MG63 (cell line): ENCODE results near the gene LLGL1. TPM values are rescaled to one million over a fixed set of nuclear protein-coding genes. Genes with fewer than 3 reads are reported as not detected.

Source experiments
- DNase-seq: peaks from one replicate; pipeline ENCODE4 v3.0.0-alpha.2; 2020
- H3K27me3 ChIP-seq: fragments of 250-450 bp; sonication (Bioruptor Pico); 2 replicates; pipeline ENCODE4 v1.5.1; 2020; ENCODE audit warnings: mild to moderate bottlenecking, moderate library complexity
- H3K36me3 ChIP-seq: fragments of 250-450 bp; sonication (Bioruptor Pico); 2 replicates; pipeline ENCODE4 v1.5.1; 2020; ENCODE audit warnings: mild to moderate bottlenecking, moderate library complexity
- H3K4me3 ChIP-seq: fragments of 250-450 bp; sonication (Bioruptor Pico); 2 replicates; pipeline ENCODE4 v1.5.1; 2020; ENCODE audit warnings: mild to moderate bottlenecking, moderate library complexity
- H3K9me3 ChIP-seq: fragments of 250-450 bp; sonication (Bioruptor Pico); 2 replicates; pipeline ENCODE4 v1.5.1; 2020; ENCODE audit warnings: mild to moderate bottlenecking, moderate library complexity
- total RNA-seq: library from RNA; depleted of rRNA; stranded (reverse); fragments of >200 nt; shearing (Covaris generic); gene quantifications from 2 replicates; pipeline ENCODE4 v1.2.3, GENCODE V29; 2014; ENCODE audit warnings: low replicate concordance

Gene LLGL1
- total RNA-seq, 1 experiment from 2014 or later = 14.4 TPM

- H3K27me3 ChIP-seq = no peaks in the 10 kb centered on the region
- no peaks in the 10 kb centered on the region for H3K9me3 ChIP-seq
- H3K36me3 ChIP-seq = no peaks in the 10 kb centered on the region
- no peak overlapping the region for H3K4me3 ChIP-seq
- no peak for DNase-seq
Measured at GRCh38 chr17:18236494-18236893, 11.1 kb downstream of the LLGL1 start.

GRCh38 chr17:18237461-18237860, 12.0 kb downstream of the LLGL1 start:
- DNase-seq = no peak
- no peaks in the 10 kb centered on the region for H3K9me3 ChIP-seq
- no peaks in the 10 kb centered on the region for H3K27me3 ChIP-seq
- no peaks in the 10 kb centered on the region for H3K36me3 ChIP-seq
- H3K4me3 ChIP-seq = no peak overlapping the region

- DNase-seq = no peak
- no peaks in the 10 kb centered on the region for H3K27me3 ChIP-seq
- H3K36me3 ChIP-seq = no peaks in the 10 kb centered on the region
- no peaks in the 10 kb centered on the region for H3K9me3 ChIP-seq
- H3K4me3 ChIP-seq = no peak overlapping the region
Measured at GRCh38 chr17:18238299-18238698, 12.9 kb downstream of the LLGL1 start.

- DNase-seq = no peak
- Histone ChIP-seq H3K9me3 (no peaks in the 10 kb centered on the region), H3K36me3 (peaks cover 4% of the 10 kb centered on the region; the same call in 1 of the 2 replicates), H3K27me3 (no peaks in the 10 kb centered on the region), H3K4me3 (no peak overlapping the region)
Measured at GRCh38 chr17:18240449-18240848, 15.0 kb downstream of the LLGL1 start.

GRCh38 chr17:18241229-18241871, 15.9 kb downstream of the LLGL1 start:
- H3K27me3 ChIP-seq = no peaks in the 10 kb centered on the region
- no peaks in the 10 kb centered on the region for H3K9me3 ChIP-seq
- no peak overlapping the region for H3K4me3 ChIP-seq
- no peak for DNase-seq
- H3K36me3 ChIP-seq = peaks cover 4% of the 10 kb centered on the region; the same call in 1 of the 2 replicates

GRCh38 chr17:18245038-18245776, 19.8 kb downstream of the LLGL1 start:
- no peak for DNase-seq
- Histone ChIP-seq H3K9me3 (no peaks in the 10 kb centered on the region), H3K27me3 (no peaks in the 10 kb centered on the region), H3K4me3 (no peak overlapping the region), H3K36me3 (peaks cover 10% of the 10 kb centered on the region)

- Histone ChIP-seq H3K9me3 (no peaks in the 10 kb centered on the region), H3K27me3 (no peaks in the 10 kb centered on the region), H3K36me3 (peaks cover 10% of the 10 kb centered on the region), H3K4me3 (no peak overlapping the region)
- DNase-seq = no peak
Measured at GRCh38 chr17:18246109-18246725, 20.8 kb downstream of the LLGL1 start.

- Histone ChIP-seq H3K4me3 (no peak overlapping the region), H3K36me3 (peaks cover 10% of the 10 kb centered on the region), H3K27me3 (no peaks in the 10 kb centered on the region), H3K9me3 (no peaks in the 10 kb centered on the region)
- no peak for DNase-seq
Measured at GRCh38 chr17:18246880-18247612, 21.6 kb downstream of the LLGL1 start.

- Histone ChIP-seq H3K4me3 (no peak overlapping the region), H3K36me3 (peaks cover 12% of the 10 kb centered on the region), H3K27me3 (no peaks in the 10 kb centered on the region), H3K9me3 (no peaks in the 10 kb centered on the region)
- DNase-seq = no peak
Measured at GRCh38 chr17:18247613-18248001, 22.2 kb downstream of the LLGL1 start.

GRCh38 chr17:18248300-18248731, 22.9 kb downstream of the LLGL1 start:
- peak; percentile 44 for DNase-seq
- H3K36me3 ChIP-seq = peaks cover 12% of the 10 kb centered on the region
- no peak overlapping the region for H3K4me3 ChIP-seq
- H3K9me3 ChIP-seq = no peaks in the 10 kb centered on the region
- no peaks in the 10 kb centered on the region for H3K27me3 ChIP-seq

GRCh38 chr17:18248811-18249210, 23.4 kb downstream of the LLGL1 start:
- Histone ChIP-seq H3K36me3 (peaks cover 12% of the 10 kb centered on the region), H3K27me3 (no peaks in the 10 kb centered on the region), H3K4me3 (no peak overlapping the region), H3K9me3 (no peaks in the 10 kb centered on the region)
- no peak for DNase-seq

- Histone ChIP-seq H3K4me3 (no peak overlapping the region), H3K36me3 (peaks cover 8% of the 10 kb centered on the region), H3K27me3 (no peaks in the 10 kb centered on the region), H3K9me3 (no peaks in the 10 kb centered on the region)
- no peak for DNase-seq
Measured at GRCh38 chr17:18250259-18250658, 24.8 kb downstream of the LLGL1 start.

- Histone ChIP-seq H3K9me3 (no peaks in the 10 kb centered on the region), H3K4me3 (no peak overlapping the region), H3K36me3 (peaks cover 9% of the 10 kb centered on the region), H3K27me3 (no peaks in the 10 kb centered on the region)
- DNase-seq = no peak
Measured at GRCh38 chr17:18250708-18251107, 25.3 kb downstream of the LLGL1 start.

GRCh38 chr17:18251204-18251603, 25.8 kb downstream of the LLGL1 start:
- no peak for DNase-seq
- Histone ChIP-seq H3K27me3 (no peaks in the 10 kb centered on the region), H3K9me3 (no peaks in the 10 kb centered on the region), H3K4me3 (no peak overlapping the region), H3K36me3 (peaks cover 12% of the 10 kb centered on the region)

GRCh38 chr17:18252160-18252559, 26.7 kb downstream of the LLGL1 start:
- no peaks in the 10 kb centered on the region for H3K9me3 ChIP-seq
- no peak overlapping the region for H3K4me3 ChIP-seq
- peaks cover 10% of the 10 kb centered on the region for H3K36me3 ChIP-seq
- no peaks in the 10 kb centered on the region for H3K27me3 ChIP-seq
- no peak for DNase-seq

GRCh38 chr17:18253187-18253884, 27.9 kb downstream of the LLGL1 start:
- DNase-seq = no peak
- Histone ChIP-seq H3K4me3 (no peak overlapping the region), H3K27me3 (no peaks in the 10 kb centered on the region), H3K36me3 (peaks cover 5% of the 10 kb centered on the region), H3K9me3 (no peaks in the 10 kb centered on the region)
